RKO (cell line): ENCODE data around the gene LMTK2.
A peak's percentile ranks its signal among the peaks of the same experiment; 100 is the strongest.

ENCODE experiments used
- DNase-seq: peaks from one replicate; pipeline ENCODE4 v3.0.0-alpha.2; 2016; ENCODE audit warnings: low spot score

LMTK2 gene

GRCh38 chr7:98203261-98203963 is 96.8 kb downstream of the LMTK2 start:
- no peak for DNase-seq

GRCh38 chr7:98203964-98204605 is 97.4 kb downstream of the LMTK2 start:
- DNase-seq = no peak

- no peak for DNase-seq
These were observed 98.0 kb downstream of the LMTK2 start for GRCh38 chr7:98204670-98205069.

- no peak for DNase-seq
These were observed 98.6 kb downstream of the LMTK2 start for GRCh38 chr7:98205162-98205845.

- DNase-seq = no peak
These were observed 100.0 kb downstream of the LMTK2 start for GRCh38 chr7:98206451-98207330.

GRCh38 chr7:98209166-98209920 is 102.7 kb downstream of the LMTK2 start:
- DNase-seq = no peak

- no peak for DNase-seq
These were observed 104.0 kb downstream of the LMTK2 start for GRCh38 chr7:98210513-98211220.

- peak; percentile 62 for DNase-seq
These were observed 104.6 kb downstream of the LMTK2 start, which contains the start of gene BHLHA15 for GRCh38 chr7:98211221-98211675. BHLHA15 (plus strand) TSS chr7:98211439; CDS start chr7:98212310, 871 bp downstream.

GRCh38 chr7:98211676-98212531 is 105.2 kb downstream of the LMTK2 start:
- peak; percentile 31 for DNase-seq

- no peak for DNase-seq
These were observed 105.9 kb downstream of the LMTK2 start for GRCh38 chr7:98212532-98213041.

- no peak for DNase-seq
These were observed 106.7 kb downstream of the LMTK2 start for GRCh38 chr7:98213296-98213887.

GRCh38 chr7:98213888-98214810 is 107.5 kb downstream of the LMTK2 start:
- no peak for DNase-seq

GRCh38 chr7:98214811-98215321 is 108.2 kb downstream of the LMTK2 start:
- DNase-seq = no peak

GRCh38 chr7:98215561-98216495 is 109.2 kb downstream of the LMTK2 start:
- no peak for DNase-seq

GRCh38 chr7:98216941-98217622 is 110.4 kb downstream of the LMTK2 start:
- no peak for DNase-seq
